ENCODE data around the gene PIEZO2.

Gene PIEZO2

GRCh38 chr18:10951631-10952544, 197.5 kb downstream of the PIEZO2 start:
- H3K27me3 ChIP-seq (ENCODE audit: insufficient read depth, insufficient read length), result no peaks in the 10 kb centered on the region
- no peaks in the 10 kb centered on the region for H3K4me1 ChIP-seq (ENCODE audit: insufficient read depth, insufficient read length)
- no peak for DNase-seq (ENCODE audit: low read depth, low spot score)
- no peak for TF ChIP-seq ZNF274 (IDR thresholded peaks at IDR 0.05; ENCODE audit: low read depth, low read length)
- TF ChIP-seq SUZ12 (IDR thresholded peaks at IDR 0.05; ENCODE audit: extremely low read depth, insufficient read depth, insufficient read length), result no peak
- no peak overlapping the region for H3K4me3 ChIP-seq (ENCODE audit: insufficient read length, low read depth)
- no peaks in the 10 kb centered on the region for H3K36me3 ChIP-seq (ENCODE audit: insufficient read depth, insufficient read length, low read length)
- no peaks in the 10 kb centered on the region; the same call in 1 of the 2 replicates for H3K9me3 ChIP-seq (ENCODE audit: insufficient read depth, low read length)
- H3K9ac ChIP-seq (ENCODE audit: insufficient read length, low read depth), result no peak overlapping the region

- no peaks in the 10 kb centered on the region for H3K36me3 ChIP-seq (ENCODE audit: insufficient read depth, insufficient read length, low read length)
- no peak overlapping the region for H3K9ac ChIP-seq (ENCODE audit: insufficient read length, low read depth)
- H3K4me3 ChIP-seq (ENCODE audit: insufficient read length, low read depth), result no peak overlapping the region
- peaks cover 7% of the 10 kb centered on the region for H3K9me3 ChIP-seq (ENCODE audit: insufficient read depth, low read length)
- H3K4me1 ChIP-seq (ENCODE audit: insufficient read depth, insufficient read length), result no peaks in the 10 kb centered on the region
- no peaks in the 10 kb centered on the region for H3K27me3 ChIP-seq (ENCODE audit: insufficient read depth, insufficient read length)
- TF ChIP-seq ZNF274 (IDR thresholded peaks at IDR 0.05; ENCODE audit: low read depth, low read length), result no peak
- no peak for TF ChIP-seq SUZ12 (IDR thresholded peaks at IDR 0.05; ENCODE audit: extremely low read depth, insufficient read depth, insufficient read length)
- no peak for TF ChIP-seq YY1 (IDR thresholded peaks at IDR 0.05; ENCODE audit: insufficient read depth, insufficient read length)
- DNase-seq (ENCODE audit: low read depth, low spot score), result no peak
Measured at GRCh38 chr18:10950876-10951630, 198.3 kb downstream of the PIEZO2 start.

- Histone ChIP-seq H3K27me3 (ENCODE audit: insufficient read depth, insufficient read length) (no peaks in the 10 kb centered on the region), H3K4me1 (ENCODE audit: insufficient read depth, insufficient read length) (no peaks in the 10 kb centered on the region), H3K4me3 (ENCODE audit: insufficient read length, low read depth) (no peak overlapping the region), H3K9me3 (ENCODE audit: insufficient read depth, low read length) (peaks cover 15% of the 10 kb centered on the region), H3K9ac (ENCODE audit: insufficient read length, low read depth) (no peak overlapping the region), H3K36me3 (ENCODE audit: insufficient read depth, insufficient read length, low read length) (no peaks in the 10 kb centered on the region)
- TF ChIP-seq ZNF274 (IDR thresholded peaks at IDR 0.05; ENCODE audit: low read depth, low read length) (no peak), SUZ12 (IDR thresholded peaks at IDR 0.05; ENCODE audit: extremely low read depth, insufficient read depth, insufficient read length) (no peak), YY1 (IDR thresholded peaks at IDR 0.05; ENCODE audit: insufficient read depth, insufficient read length) (no peak)
- DNase-seq (ENCODE audit: low read depth, low spot score), result no peak
Measured at GRCh38 chr18:10950080-10950875, 199.1 kb downstream of the PIEZO2 start.

GRCh38 chr18:10949655-10950054, 199.7 kb downstream of the PIEZO2 start:
- H3K9ac ChIP-seq (ENCODE audit: insufficient read length, low read depth), result no peak overlapping the region
- no peak for TF ChIP-seq SUZ12 (IDR thresholded peaks at IDR 0.05; ENCODE audit: extremely low read depth, insufficient read depth, insufficient read length)
- TF ChIP-seq ZNF274 (IDR thresholded peaks at IDR 0.05; ENCODE audit: low read depth, low read length), result no peak
- no peaks in the 10 kb centered on the region for H3K4me1 ChIP-seq (ENCODE audit: insufficient read depth, insufficient read length)
- no peaks in the 10 kb centered on the region for H3K27me3 ChIP-seq (ENCODE audit: insufficient read depth, insufficient read length)
- H3K36me3 ChIP-seq (ENCODE audit: insufficient read depth, insufficient read length, low read length), result no peaks in the 10 kb centered on the region
- peaks cover 21% of the 10 kb centered on the region for H3K9me3 ChIP-seq (ENCODE audit: insufficient read depth, low read length)
- no peak for DNase-seq (ENCODE audit: low read depth, low spot score)
- no peak overlapping the region for H3K4me3 ChIP-seq (ENCODE audit: insufficient read length, low read depth)

GRCh38 chr18:10948421-10948820, 200.9 kb downstream of the PIEZO2 start:
- no peaks in the 10 kb centered on the region for H3K27me3 ChIP-seq (ENCODE audit: insufficient read depth, insufficient read length)
- no peak for DNase-seq (ENCODE audit: low read depth, low spot score)
- no peaks in the 10 kb centered on the region for H3K36me3 ChIP-seq (ENCODE audit: insufficient read depth, insufficient read length, low read length)
- no peak overlapping the region for H3K9ac ChIP-seq (ENCODE audit: insufficient read length, low read depth)
- TF ChIP-seq ZNF274 (IDR thresholded peaks at IDR 0.05; ENCODE audit: low read depth, low read length) (no peak), SUZ12 (IDR thresholded peaks at IDR 0.05; ENCODE audit: extremely low read depth, insufficient read depth, insufficient read length) (no peak), YY1 (IDR thresholded peaks at IDR 0.05; ENCODE audit: insufficient read depth, insufficient read length) (no peak)
- peaks cover 22% of the 10 kb centered on the region for H3K9me3 ChIP-seq (ENCODE audit: insufficient read depth, low read length)
- H3K4me1 ChIP-seq (ENCODE audit: insufficient read depth, insufficient read length), result no peaks in the 10 kb centered on the region
- no peak overlapping the region for H3K4me3 ChIP-seq (ENCODE audit: insufficient read length, low read depth)

GRCh38 chr18:10946058-10946457, 203.3 kb downstream of the PIEZO2 start:
- TF ChIP-seq SUZ12 (IDR thresholded peaks at IDR 0.05; ENCODE audit: extremely low read depth, insufficient read depth, insufficient read length) (no peak), YY1 (IDR thresholded peaks at IDR 0.05; ENCODE audit: insufficient read depth, insufficient read length) (no peak)
- Histone ChIP-seq H3K4me1 (ENCODE audit: insufficient read depth, insufficient read length) (no peaks in the 10 kb centered on the region), H3K9ac (ENCODE audit: insufficient read length, low read depth) (no peak overlapping the region), H3K27me3 (ENCODE audit: insufficient read depth, insufficient read length) (no peaks in the 10 kb centered on the region), H3K4me3 (ENCODE audit: insufficient read length, low read depth) (no peak overlapping the region), H3K36me3 (ENCODE audit: insufficient read depth, insufficient read length, low read length) (no peaks in the 10 kb centered on the region), H3K9me3 (ENCODE audit: insufficient read depth, low read length) (peaks cover 22% of the 10 kb centered on the region)
- no peak for DNase-seq (ENCODE audit: low read depth, low spot score)

Data from NT2/D1 (cell line).